ENCODE results near the gene CHRM1.
"Not testable (repeated sequence)": the region's sequence is repeated elsewhere in the genome, so short reads cannot be mapped to it uniquely, and the experiment has no call there.

CHRM1 gene

DNA sequence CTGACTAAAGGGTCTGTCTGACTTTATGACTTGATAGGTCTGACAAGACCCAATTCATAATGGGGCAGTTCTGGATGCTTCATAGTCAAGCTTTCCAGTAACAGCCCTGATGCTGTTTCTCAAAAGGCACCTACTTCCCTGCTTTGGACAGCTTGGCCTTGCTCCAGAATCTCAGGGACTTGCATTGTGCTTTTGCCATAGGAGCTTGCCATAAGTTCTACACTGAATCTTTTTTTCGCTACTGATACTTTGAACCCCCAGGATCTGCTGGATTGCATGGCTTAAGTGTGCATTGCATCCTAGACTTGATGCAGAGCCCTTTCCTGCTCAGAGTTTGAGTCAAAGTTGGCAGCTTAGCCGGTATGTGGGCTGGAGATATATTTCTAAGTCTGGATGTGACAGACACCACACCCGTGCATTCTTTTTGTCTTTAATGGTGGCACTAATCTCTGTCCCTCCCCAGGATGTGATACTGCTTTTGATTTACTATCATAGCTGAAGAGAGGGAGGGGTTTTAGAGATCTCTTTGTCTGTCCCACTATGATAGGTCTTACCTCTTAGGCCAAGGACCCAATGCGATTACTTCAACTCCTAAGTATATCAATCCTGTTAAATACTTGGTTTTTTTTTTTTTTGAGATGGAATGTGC is 57.4 kb downstream of the CHRM1 start:
- DNase-seq, result no peak

DNA sequence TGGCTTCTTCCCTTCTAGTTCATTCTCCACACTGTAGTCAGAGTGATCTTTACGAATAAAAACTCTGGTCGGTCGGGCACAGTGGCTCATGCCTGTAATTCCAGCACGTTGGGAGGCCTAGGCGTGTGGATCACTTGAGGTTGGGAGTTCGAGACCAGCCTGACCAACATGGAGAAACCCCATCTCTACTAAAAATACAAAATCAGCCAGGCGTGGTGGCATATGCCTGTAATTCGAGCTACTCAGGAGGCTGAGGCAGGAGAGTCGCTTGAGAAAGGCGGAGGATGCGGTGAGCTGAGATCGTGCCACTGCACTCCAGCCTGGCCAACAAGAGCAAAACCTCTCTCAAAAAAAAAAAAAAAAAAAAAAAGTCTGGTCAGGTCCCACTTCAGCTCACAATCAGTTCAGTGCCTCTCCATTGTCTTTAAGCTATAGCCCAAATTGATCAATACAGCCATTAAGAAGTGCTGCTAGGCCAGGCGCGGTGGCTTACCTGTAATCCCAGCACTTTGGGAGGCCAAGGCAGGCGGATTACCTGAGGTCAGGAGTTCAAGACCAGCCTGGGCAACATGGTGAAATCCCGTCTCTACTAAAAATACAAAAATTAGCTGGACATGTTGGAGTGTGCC is 59.5 kb downstream of the CHRM1 start:
- not testable (repeated sequence) for DNase-seq

- DNase-seq, result no peak
Observed at GRCh38 chr11:62860835-62861563, 60.2 kb downstream of the CHRM1 start.

- not testable (repeated sequence) for DNase-seq
Observed at GRCh38 chr11:62859281-62859703, 61.9 kb downstream of the CHRM1 start.
